Measurements from ENCODE around the gene VPS50.
"Not testable (repeated sequence)": the region's sequence is repeated elsewhere in the genome, so short reads cannot be mapped to it uniquely, and the experiment has no call there.

GRCh38 chr7:93342178-93342577, 110.0 kb downstream of the VPS50 start:
- TF ChIP-seq CTCF (conservative IDR thresholded peaks at IDR 0.05; ENCODE audit: low read length); EZH2phosphoT487 (IDR thresholded peaks at IDR 0.05; ENCODE audit: borderline replicate concordance): not testable (repeated sequence)

Data from Loucy (cell line).